CD4-positive, alpha-beta T cell treated with Interleukin-15 for 4 hours (primary cell): ENCODE data around the gene RAD51B.

Experiments used
- DNase-seq: peaks from one replicate; pipeline ENCODE4 v3.0.0-alpha.2; 2020; ENCODE audit warnings: low spot score

Gene RAD51B

GRCh38 chr14:67900231-67900630 is 80.7 kb downstream of the RAD51B start:
- DNase-seq = no peak

DNA sequence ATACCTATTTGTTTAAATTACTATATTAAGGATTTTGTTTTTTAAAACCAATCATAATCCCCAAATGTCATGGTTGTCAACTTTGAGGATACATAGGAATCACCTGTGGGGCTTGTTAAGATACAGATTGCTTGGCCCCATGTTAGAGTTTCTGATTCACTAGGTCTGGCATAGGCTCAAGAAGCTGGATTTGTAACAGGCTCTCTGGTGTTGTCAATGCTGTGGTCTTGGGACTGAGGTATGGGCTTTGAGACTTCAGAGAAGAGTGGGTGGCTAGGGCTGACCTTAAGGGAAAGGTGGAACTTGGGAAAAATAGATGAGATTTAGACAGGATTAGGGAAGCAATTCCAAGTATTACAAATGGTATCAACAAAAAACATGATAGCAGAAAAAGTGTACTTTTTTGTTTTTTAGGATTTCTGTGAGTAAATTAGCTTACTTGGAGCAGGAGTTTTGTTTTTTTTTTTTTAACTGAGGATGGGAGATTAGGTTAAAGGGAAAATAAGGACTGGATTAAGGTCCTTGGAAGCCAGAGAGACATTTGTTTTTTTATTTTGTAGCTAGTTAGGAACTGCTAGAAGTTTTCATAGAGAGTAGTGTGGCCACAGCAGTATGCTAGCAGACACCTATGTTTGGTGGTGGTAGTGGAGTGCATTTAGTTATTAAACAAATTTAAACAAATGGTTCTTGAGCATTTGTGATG is 88.6 kb downstream of the RAD51B start:
- DNase-seq = no peak

GRCh38 chr14:67911562-67911961 is 92.0 kb downstream of the RAD51B start:
- DNase-seq = no peak

DNA sequence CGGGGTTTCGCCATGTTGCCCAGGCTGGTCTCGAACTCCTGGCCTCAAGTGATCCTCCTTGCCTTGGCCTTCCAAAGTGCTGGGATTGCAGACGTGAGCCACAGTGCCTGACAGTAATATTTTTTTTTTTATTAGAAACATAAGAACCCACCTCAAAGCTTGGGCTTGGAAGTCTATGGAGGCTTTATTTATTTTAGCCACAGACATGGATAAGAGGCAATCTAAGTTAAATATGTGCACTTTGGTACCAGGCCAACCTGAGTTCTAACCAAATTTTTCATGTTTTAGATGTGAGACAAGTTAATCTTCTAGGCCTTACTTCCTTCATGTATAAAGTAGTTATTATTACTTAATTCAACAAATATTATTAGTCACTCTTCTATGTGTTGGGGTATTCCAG is 96.9 kb downstream of the RAD51B start:
- no peak for DNase-seq

DNA sequence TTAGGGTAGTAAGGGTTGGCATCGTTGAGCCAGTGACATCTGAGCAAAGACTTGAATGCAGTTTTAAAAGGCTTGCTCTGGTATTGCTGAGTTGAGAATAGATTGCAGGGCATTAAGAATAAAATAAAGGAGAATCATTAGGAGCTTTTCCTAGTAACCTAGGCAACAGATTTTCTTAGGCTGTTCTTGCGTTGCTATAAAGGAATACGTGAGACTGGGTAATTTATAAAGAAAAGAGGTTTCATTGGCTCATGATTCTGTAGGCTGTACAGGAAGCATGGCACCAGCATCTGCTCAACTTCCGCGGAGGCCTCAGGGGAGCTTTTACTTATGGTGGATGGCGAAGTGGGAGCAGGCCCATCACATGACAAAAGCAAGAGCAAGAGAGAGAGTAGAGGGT is 97.4 kb downstream of the RAD51B start:
- DNase-seq = no peak

DNA sequence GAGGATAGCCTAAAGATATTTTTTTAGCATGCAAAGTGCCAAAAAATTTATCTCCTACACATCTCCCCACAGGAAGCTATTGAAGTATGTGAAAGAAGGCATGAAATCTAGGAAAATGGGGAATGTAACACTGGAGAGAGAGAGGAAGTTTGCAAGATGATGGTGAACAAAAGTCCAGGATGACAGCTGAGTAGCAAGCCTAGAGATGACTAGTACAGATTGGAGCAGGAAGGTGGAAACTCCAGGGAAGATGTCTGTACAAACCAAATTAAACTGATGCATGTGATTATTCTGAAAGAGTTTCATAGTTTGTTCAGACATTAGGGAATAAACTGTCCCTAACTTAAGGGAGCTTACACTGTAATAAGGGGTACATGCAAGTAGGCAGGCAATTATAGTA is 99.3 kb downstream of the RAD51B start:
- DNase-seq = no peak

DNA sequence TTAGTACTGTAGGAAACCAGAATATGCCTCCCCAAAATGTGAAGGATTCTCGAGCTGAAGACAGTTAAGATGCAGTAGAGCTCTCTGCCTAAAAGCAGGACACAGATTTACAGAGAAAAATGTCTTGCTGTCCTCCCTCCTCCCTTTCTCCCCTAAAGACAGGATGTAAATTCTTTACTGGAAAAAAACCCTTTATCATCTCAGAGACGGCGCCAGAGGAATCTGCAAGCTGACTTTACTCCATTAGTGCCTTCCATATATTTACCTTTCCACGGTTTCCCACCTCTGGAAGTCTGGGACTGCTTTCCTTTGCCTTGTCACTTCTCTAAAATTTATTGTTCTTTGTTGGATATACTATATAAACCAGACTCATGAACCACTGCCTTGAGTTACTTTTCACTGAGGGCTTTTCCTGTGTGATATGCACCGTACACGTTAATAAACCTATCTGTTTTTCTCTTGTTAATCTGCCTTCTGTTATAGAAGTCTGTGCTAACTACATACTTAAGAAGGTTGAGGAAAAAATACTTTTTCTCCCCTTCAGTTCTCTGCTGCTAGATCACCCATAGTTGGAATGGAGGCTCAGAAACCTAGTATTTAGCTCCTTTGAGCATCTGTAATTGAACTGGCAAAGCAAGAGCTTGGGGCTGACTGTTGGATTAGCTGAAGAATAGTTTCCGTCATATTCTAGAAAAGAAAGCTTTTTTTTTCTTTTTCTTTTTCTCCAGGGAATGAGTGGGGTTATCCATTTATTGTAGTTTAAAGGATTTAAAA is 99.9 kb downstream of the RAD51B start:
- DNase-seq = no peak

DNA sequence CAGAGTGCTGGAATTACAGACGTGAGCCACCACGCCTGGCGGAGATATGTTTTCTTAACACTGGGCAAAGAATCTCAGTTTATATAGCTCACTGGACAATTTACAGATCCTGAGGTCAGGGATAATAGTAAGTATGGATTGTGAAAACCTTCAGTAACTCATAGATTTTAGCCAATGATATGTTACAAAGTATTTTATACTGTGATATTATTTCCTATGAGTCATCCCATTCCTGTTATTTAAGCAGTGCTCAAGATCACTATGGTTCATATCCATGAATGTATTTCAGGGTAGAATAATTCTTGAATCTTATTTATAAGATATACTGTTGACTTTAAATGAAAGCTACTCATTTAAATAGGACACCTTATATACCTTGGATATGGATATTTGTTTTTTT is 107.2 kb downstream of the RAD51B start:
- no peak for DNase-seq

DNA sequence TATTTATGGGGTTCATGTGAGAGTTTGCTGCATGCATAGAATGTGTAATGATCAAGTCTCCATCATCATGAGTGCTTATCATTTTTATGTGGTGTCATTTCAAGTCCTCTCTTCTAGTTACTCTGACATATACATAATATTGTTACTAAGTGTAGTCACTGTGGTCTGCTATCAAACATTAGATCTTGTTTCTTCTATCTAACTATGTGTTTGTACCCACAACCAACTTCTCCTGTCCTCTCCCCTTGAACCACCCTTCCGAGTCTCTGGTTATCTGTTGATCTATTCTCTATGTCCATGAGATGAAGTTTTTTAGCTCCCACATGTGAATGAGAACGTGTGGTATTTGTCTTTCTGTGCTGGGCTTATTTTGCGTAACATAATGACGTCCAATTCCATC is 107.7 kb downstream of the RAD51B start:
- no peak for DNase-seq

- no peak for DNase-seq
Measured at GRCh38 chr14:67928375-67928774, 108.8 kb downstream of the RAD51B start.

DNA sequence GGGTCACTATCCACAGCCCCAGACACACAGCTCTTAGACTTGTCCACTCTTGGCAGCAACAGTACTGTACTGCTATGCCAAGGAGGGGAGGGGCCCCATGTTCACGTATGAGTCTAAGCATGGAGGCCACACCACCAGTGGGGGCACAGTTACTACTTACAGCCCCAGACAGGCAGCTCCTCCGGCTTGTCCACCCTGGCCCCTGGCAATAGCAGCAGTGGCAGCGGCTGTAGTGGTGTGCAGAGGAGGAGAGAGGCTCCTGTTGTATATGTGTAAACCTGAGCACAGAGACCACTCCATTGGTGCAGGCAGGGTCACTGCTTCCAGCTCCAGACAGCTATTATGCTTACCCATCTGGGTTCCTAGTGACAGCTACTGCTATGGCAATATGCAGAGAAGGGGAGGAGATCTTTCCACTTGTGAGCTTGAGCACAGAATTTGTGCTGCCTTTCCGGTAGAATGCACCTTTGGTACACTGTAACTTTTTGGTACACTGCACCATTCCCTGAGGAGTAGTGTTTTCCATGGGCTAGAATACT is 113.2 kb downstream of the RAD51B start:
- no peak for DNase-seq

GRCh38 chr14:67933266-67933665 is 113.7 kb downstream of the RAD51B start:
- DNase-seq = no peak

- peak; percentile 45 for DNase-seq
Measured at GRCh38 chr14:67934087-67934486, 114.5 kb downstream of the RAD51B start.

- DNase-seq = no peak
Measured at GRCh38 chr14:67934862-67935261, 115.3 kb downstream of the RAD51B start.

DNA sequence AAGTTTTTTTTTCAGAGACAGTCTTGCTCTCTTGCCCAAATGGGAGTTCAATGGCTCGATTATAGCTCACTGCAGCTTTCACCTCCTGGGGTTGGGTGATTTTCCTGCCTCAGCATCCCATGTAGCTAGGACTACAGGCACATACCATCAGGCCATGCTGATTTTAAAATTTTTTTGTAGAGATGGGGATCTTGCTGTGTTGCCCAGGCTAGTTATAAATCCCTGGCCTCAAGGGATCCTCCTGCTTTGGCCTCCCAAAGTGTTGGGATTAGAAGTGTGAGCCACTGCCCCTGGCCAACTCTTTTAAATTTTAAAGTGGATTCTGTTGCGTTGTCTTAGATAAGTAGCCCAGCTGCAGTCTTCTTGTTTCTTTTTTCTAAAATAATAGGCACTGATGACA is 115.8 kb downstream of the RAD51B start:
- no peak for DNase-seq

DNA sequence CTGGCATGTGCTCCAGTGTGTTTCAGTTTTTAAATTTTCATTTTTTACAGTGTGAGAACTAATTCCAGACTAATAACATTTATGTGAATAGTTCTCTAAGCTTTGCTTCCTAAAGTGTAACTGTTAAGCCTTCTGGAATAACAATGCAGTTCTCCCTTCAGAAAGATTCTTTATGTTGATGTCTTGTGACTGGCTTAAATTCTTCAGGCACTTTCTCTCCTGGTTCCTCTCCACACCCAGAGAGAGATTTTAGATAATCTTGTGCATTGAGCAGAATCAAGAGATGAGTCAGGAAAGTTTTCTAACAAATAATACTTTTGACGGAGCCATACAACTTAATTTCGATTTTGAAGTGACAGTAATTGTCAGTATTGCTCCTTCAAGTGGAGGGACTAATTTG is 118.5 kb downstream of the RAD51B start:
- no peak for DNase-seq

GRCh38 chr14:67940486-67941455 is 121.2 kb downstream of the RAD51B start:
- DNase-seq = no peak

- DNase-seq = no peak
Measured at GRCh38 chr14:67941456-67942018, 122.0 kb downstream of the RAD51B start.

DNA sequence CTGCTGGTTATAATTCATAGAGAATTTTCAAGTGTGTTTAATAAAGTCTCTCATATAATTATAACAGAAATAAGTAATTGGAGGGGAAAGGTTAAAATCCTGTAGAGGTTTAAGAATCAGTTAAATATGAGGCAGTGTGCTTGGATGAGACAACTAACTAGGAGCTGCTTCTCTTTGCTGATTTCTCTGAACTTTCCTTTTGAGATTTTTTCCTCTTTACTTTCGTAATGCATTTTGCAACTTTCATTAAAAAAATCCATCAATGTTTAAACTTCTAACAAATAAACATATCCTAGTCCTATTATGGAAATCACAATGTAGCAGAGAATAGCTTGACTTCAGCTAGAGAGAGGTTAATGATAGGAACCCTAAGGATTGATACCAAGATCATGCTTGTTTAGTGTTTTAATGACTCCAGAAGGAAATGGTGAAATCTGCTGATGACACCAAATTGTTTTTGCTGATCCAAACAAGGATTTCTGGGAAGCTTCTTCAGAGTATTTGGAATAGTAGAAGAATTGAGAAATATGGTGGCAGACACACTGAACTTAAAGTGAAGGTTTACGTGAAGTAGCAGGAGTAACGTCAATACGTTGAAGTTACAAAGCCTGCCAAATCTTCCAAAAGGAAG is 122.6 kb downstream of the RAD51B start:
- DNase-seq = no peak

- peak; percentile 58 for DNase-seq
Measured at GRCh38 chr14:67943947-67944346, 124.4 kb downstream of the RAD51B start.

DNA sequence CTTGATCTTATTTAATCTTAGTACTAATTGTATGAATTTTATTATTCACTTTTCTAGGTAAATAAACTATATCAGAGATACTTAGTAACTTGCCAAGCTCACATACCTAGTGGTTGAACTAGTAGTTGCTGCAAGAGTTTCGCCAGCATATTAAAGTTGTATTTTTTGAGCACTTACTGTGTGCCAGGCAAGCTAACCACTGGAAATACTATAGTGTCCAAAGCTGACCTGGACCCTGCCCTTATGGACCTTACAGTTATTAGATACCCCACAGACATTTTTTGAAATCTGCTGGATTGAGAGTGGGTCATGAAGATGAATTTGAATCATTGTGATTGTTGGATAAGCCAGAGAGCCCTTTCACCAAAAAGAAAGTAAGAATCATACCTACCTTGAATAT is 125.0 kb downstream of the RAD51B start:
- DNase-seq = no peak
